DOHH2 (cell line): ENCODE results near the gene B4GAT1.

Experiments used
- H3F3A ChIP-seq: fragments of 200-600 bp; sonication (generic), shearing (Covaris generic); 2 replicates; pipeline ENCODE4 v1.6.0; 2016; ENCODE audit warnings: antibody characterized with exemption, mild to moderate bottlenecking; ENCODE audit not compliant: control insufficient read depth, insufficient read depth
- H3K27ac ChIP-seq: fragments of 200-600 bp; sonication (generic); 2 replicates; pipeline ENCODE4 v1.5.1; 2014; ENCODE audit warnings: low read depth, mild to moderate bottlenecking, low read length, moderate library complexity
- H3K27me3 ChIP-seq: fragments of 200-600 bp; sonication (generic); 2 replicates; pipeline ENCODE4 v1.6.1; 2014; ENCODE audit warnings: mild to moderate bottlenecking, low read length, mixed read lengths; ENCODE audit not compliant: control insufficient read depth
- H3K36me3 ChIP-seq: fragments of 200-600 bp; sonication (generic); 2 replicates; pipeline ENCODE4 v1.6.1; 2014; ENCODE audit warnings: mild to moderate bottlenecking, low read length, moderate library complexity, mixed read lengths; ENCODE audit not compliant: control insufficient read depth
- H3K4me1 ChIP-seq: fragments of 200-600 bp; sonication (generic); 2 replicates; pipeline ENCODE4 v1.6.1; 2014; ENCODE audit warnings: mild to moderate bottlenecking, low read length, mixed read lengths; ENCODE audit not compliant: control insufficient read depth
- H3K4me2 ChIP-seq: fragments of 200-600 bp; sonication (generic); 2 replicates; pipeline ENCODE4 v1.6.0; 2014; ENCODE audit warnings: mild to moderate bottlenecking, low read length, moderate library complexity
- H3K4me3 ChIP-seq: fragments of 200-600 bp; sonication (generic); 2 replicates; pipeline ENCODE4 v1.5.1; 2014; ENCODE audit warnings: mild to moderate bottlenecking, low read length, mixed read lengths
- H3K79me2 ChIP-seq: fragments of 200-600 bp; sonication (generic); 2 replicates; pipeline ENCODE4 v1.6.1; 2014; ENCODE audit warnings: mild to moderate bottlenecking, low read length, mixed read lengths; ENCODE audit not compliant: control insufficient read depth
- H3K9me2 ChIP-seq: fragments of 200-600 bp; sonication (generic); replicated peaks from 2 replicates; pipeline ENCODE4 v1.6.1; 2014; ENCODE audit warnings: mild to moderate bottlenecking, low read length, mixed read lengths; ENCODE audit not compliant: control insufficient read depth
- H3K9me3 ChIP-seq: fragments of 200-600 bp; sonication (generic); 2 replicates; pipeline ENCODE4 v1.6.1; 2014; ENCODE audit warnings: antibody characterized with exemption, low read length, mixed read lengths; ENCODE audit not compliant: control insufficient read depth, insufficient read depth
- H4K20me1 ChIP-seq: fragments of 200-600 bp; sonication (generic); 2 replicates; pipeline ENCODE4 v1.6.0; 2014; ENCODE audit warnings: low read depth, mild to moderate bottlenecking, antibody characterized with exemption, low read length, moderate library complexity; ENCODE audit not compliant: control insufficient read depth, insufficient read depth
- CTCF ChIP-seq: fragments of 200-600 bp; sonication (generic); IDR thresholded peaks from one replicate; pipeline ENCODE4 v1.5.1; 2014; ENCODE audit warnings: antibody characterized with exemption, mild to moderate bottlenecking, low read depth, low read length; ENCODE audit not compliant: poor library complexity, severe bottlenecking
- EZH2phosphoT487 ChIP-seq: fragments of 200-600 bp; sonication (generic); IDR thresholded peaks from 2 replicates; pipeline ENCODE4 v1.6.1; 2017; ENCODE audit warnings: borderline replicate concordance, mild to moderate bottlenecking, antibody characterized with exemption, low read length, moderate library complexity, mixed read lengths

B4GAT1 gene

GRCh38 chr11:66368484-66368883 lies 21.1 kb upstream of the B4GAT1 start:
- Histone ChIP-seq H4K20me1 (peaks cover 3% of the 10 kb centered on the region; the same call in 1 of the 2 replicates), H3K4me2 (no peak overlapping the region), H3K4me3 (no peak overlapping the region), H3K27ac (no peak overlapping the region), H3K9me3 (no peaks in the 10 kb centered on the region), H3K9me2 (no peaks in the 10 kb centered on the region), H3K27me3 (peaks cover 5% of the 10 kb centered on the region; the same call in 1 of the 2 replicates), H3K36me3 (peaks cover 69% of the 10 kb centered on the region), H3F3A (peaks cover 14% of the 10 kb centered on the region), H3K4me1 (peaks cover 27% of the 10 kb centered on the region), H3K79me2 (peaks cover 26% of the 10 kb centered on the region)
- TF ChIP-seq CTCF (no peak), EZH2phosphoT487 (no peak)

- Histone ChIP-seq H3K79me2 (peaks cover 26% of the 10 kb centered on the region), H3K27me3 (peaks cover 5% of the 10 kb centered on the region; the same call in 1 of the 2 replicates), H3K36me3 (peaks cover 77% of the 10 kb centered on the region), H3F3A (peaks cover 6% of the 10 kb centered on the region), H3K4me1 (peaks cover 20% of the 10 kb centered on the region), H3K9me3 (no peaks in the 10 kb centered on the region), H3K27ac (no peak overlapping the region), H3K4me3 (no peak overlapping the region), H4K20me1 (peaks cover 4% of the 10 kb centered on the region; the same call in 1 of the 2 replicates), H3K4me2 (no peak overlapping the region), H3K9me2 (no peaks in the 10 kb centered on the region)
- TF ChIP-seq CTCF (no peak), EZH2phosphoT487 (no peak)
Observed at GRCh38 chr11:66367561-66368312, 20.3 kb upstream of the B4GAT1 start.

DNA sequence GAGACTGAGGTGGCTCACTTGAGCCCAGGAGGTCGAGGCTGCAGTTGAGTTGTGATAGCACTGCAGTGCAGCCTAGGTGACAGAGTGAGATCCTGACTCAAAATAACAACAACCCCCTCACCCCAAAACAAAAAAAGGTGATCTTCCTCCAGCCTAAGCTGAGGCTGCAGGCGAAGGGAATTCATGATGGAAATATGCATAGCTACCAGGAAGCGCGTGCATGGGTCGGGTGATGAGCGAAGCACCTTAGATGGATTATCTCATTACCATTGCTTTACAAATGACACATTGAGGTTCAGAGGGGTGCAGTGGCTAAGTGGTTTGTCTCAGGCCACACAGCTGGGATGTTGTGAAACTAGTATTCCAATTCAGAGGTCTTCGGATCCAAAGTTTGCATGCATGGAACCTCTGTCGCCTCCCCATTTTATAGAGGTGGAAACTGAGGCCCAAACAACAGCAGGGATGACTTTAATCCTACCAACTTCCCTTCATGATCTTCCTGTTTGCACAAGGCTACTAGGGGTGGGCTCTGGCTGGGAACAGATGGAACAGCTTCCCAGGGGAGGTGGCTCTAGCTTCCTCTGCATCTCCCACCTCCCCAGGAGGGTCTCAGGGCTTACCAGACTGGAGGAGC lies 19.5 kb upstream of the B4GAT1 start:
- TF ChIP-seq EZH2phosphoT487 (no peak), CTCF (no peak)
- H4K20me1 ChIP-seq: peaks cover 4% of the 10 kb centered on the region; the same call in 1 of the 2 replicates
- H3K9me3 ChIP-seq: no peaks in the 10 kb centered on the region
- no peak overlapping the region for H3K4me2 ChIP-seq
- no peak overlapping the region for H3K4me3 ChIP-seq
- H3K27me3 ChIP-seq: peaks cover 5% of the 10 kb centered on the region; the same call in 1 of the 2 replicates
- peaks cover 16% of the 10 kb centered on the region for H3K4me1 ChIP-seq
- H3K27ac ChIP-seq: no peak overlapping the region
- peaks cover 79% of the 10 kb centered on the region for H3K36me3 ChIP-seq
- H3K79me2 ChIP-seq: peaks cover 26% of the 10 kb centered on the region
- H3K9me2 ChIP-seq: no peaks in the 10 kb centered on the region
- 0 out of 2 replicates have a peak, but pooled peaks cover under 1% of the 10 kb centered on the region for H3F3A ChIP-seq
